A549 (cell line): ENCODE results near the gene RARA. TPM values are rescaled to one million over a fixed set of nuclear protein-coding genes. Genes with fewer than 3 reads are reported as not detected.

ENCODE experiments used
- ATAC-seq, 2 experiments: fragments of 200-7000 bp in 1 of 2; fragments of >200 bp in 1 of 2; cut with Nextera tagmentation in 1 of 2; cut with Tn5 transposase in 1 of 2; 3 replicates each; pipeline versions ENCODE4 v1.8.0 to v1.9.1; 2018 to 2020; ENCODE audit warnings: mild to moderate bottlenecking in 1 of 2, moderate library complexity in 1 of 2
- CTCF ChIA-PET: fragments of 300-600 bp; sonication (Branson Sonifier 250); formaldehyde crosslinking; extraction: SDS; loops from one replicate; lab custom pipeline; 2021; ENCODE audit warnings: antibody characterized with exemption, inconsistent platforms; lab: Yijun Ruan, JAX
- POLR2A ChIA-PET: fragments of 350-600 bp; formaldehyde crosslinking; extraction: SDS; loops from one replicate; lab custom pipeline; 2021; ENCODE audit warnings: antibody characterized with exemption, inconsistent platforms; lab: Yijun Ruan, JAX
- DNase-seq, 2 experiments: peaks; one replicate each; pipeline versions ENCODE4 v3.0.0 to v3.0.0-alpha.2; 2011 to 2016; ENCODE audit warnings: low read depth in 1 of 2, low spot score in 1 of 2
- FAIRE-seq: peaks from 2 replicates; lab custom pipeline; 2011; peaks lifted over from hg19 to GRCh38; lab: Jason Lieb, UNC
- H3K27ac ChIP-seq, 2 experiments: fragments of >200 bp; sonication (Bioruptor Twin); formaldehyde crosslinking; 3 replicates each; pipeline ENCODE4 v1.5.1; 2016 to 2017
- H3K4me1 ChIP-seq: fragments of >200 bp; sonication (Bioruptor Twin); formaldehyde crosslinking; 3 replicates; pipeline ENCODE4 v1.6.1; 2016
- H3K4me2 ChIP-seq: fragments of >200 bp; sonication (Bioruptor Twin); formaldehyde crosslinking; 3 replicates; pipeline ENCODE4 v1.6.1; 2016
- H3K4me3 ChIP-seq: fragments of >200 bp; sonication (Bioruptor Twin); formaldehyde crosslinking; 3 replicates; pipeline ENCODE4 v1.5.1; 2016
- H3K9me3 ChIP-seq: fragments of >200 bp; sonication (Bioruptor Twin); formaldehyde crosslinking; 3 replicates; pipeline ENCODE4 v1.6.1; 2016
- ATOH8 ChIP-seq: fragments of 250-450 bp; sonication (Bioruptor Pico); IDR thresholded peaks from 2 replicates; pipeline ENCODE4 v1.5.0; 2020; ENCODE audit warnings: low read depth, mild to moderate bottlenecking, moderate library complexity
- BHLHE40 ChIP-seq: IDR thresholded peaks from 2 replicates; pipeline ENCODE4 v1.6.1; 2012; ENCODE audit warnings: low read depth, low read length, inconsistent platforms
- CBX2 ChIP-seq: fragments of 200-600 bp; sonication (generic); IDR thresholded peaks from 2 replicates; pipeline ENCODE4 v1.6.1; 2016; ENCODE audit warnings: low read depth, mild to moderate bottlenecking, borderline replicate concordance
- CHD4 ChIP-seq: fragments of 200-600 bp; sonication (generic); IDR thresholded peaks from 2 replicates; pipeline ENCODE4 v1.6.1; 2016; ENCODE audit warnings: antibody characterized with exemption, mild to moderate bottlenecking, borderline replicate concordance
- CTCF ChIP-seq: fragments of >200 bp; sonication (Bioruptor Twin); formaldehyde crosslinking; IDR thresholded peaks from 3 replicates; pipeline ENCODE4 v1.5.1; 2016
- E2F6 ChIP-seq: IDR thresholded peaks from 2 replicates; pipeline ENCODE4 v1.6.1; 2012; ENCODE audit warnings: low read depth, borderline replicate concordance
- EHF ChIP-seq: fragments of 250-450 bp; sonication (Bioruptor Pico); IDR thresholded peaks from 2 replicates; pipeline ENCODE4 v1.5.0; 2020; ENCODE audit warnings: mild to moderate bottlenecking
- EHMT2 ChIP-seq: fragments of 200-600 bp; sonication (generic); IDR thresholded peaks from 2 replicates; pipeline ENCODE4 v1.6.1; 2016; ENCODE audit warnings: antibody characterized with exemption, low read depth, mild to moderate bottlenecking, moderate library complexity
- EP300 ChIP-seq, 2 experiments: fragments of >200 bp; sonication (Bioruptor Twin); formaldehyde crosslinking; IDR thresholded peaks; 2 replicates in 1 of 2; 3 replicates in 1 of 2; pipeline ENCODE4 v1.6.1; 2016 to 2017
- ESRRA ChIP-seq: fragments of 150-350 bp; IDR thresholded peaks from 2 replicates; pipeline ENCODE4 v1.6.1; 2014; ENCODE audit warnings: mild to moderate bottlenecking, low read length, borderline replicate concordance
- FOXS1 ChIP-seq: fragments of 250-450 bp; sonication (Bioruptor Pico); IDR thresholded peaks from 2 replicates; pipeline ENCODE4 v1.5.0; 2020; ENCODE audit warnings: mild to moderate bottlenecking, moderate library complexity
- GATA3 ChIP-seq: IDR thresholded peaks from 2 replicates; pipeline ENCODE4 v1.6.1; 2012; ENCODE audit warnings: borderline replicate concordance
- HDAC2 ChIP-seq: fragments of 200-600 bp; sonication (generic); IDR thresholded peaks from 2 replicates; pipeline ENCODE4 v1.6.1; 2016
- HEYL ChIP-seq: fragments of 250-450 bp; sonication (Bioruptor Pico); IDR thresholded peaks from 2 replicates; pipeline ENCODE4 v1.8.0; 2021; ENCODE audit warnings: mild to moderate bottlenecking, moderate library complexity
- HMGXB4 ChIP-seq: fragments of 250-450 bp; sonication (Bioruptor Pico); IDR thresholded peaks from 2 replicates; pipeline ENCODE4 v1.5.0; 2021; ENCODE audit warnings: mild to moderate bottlenecking, moderate library complexity, borderline replicate concordance
- HOXB13 ChIP-seq: fragments of 250-450 bp; sonication (Bioruptor Pico); IDR thresholded peaks from 2 replicates; pipeline ENCODE4 v1.5.0; 2020; ENCODE audit warnings: low read depth, mild to moderate bottlenecking, moderate library complexity
- JUN ChIP-seq, 2 experiments: fragments of >200 bp; sonication (Bioruptor Twin); formaldehyde crosslinking; IDR thresholded peaks; 2 replicates in 1 of 2; 3 replicates in 1 of 2; pipeline ENCODE4 v1.6.1; 2016 to 2017
- KDM1A ChIP-seq: fragments of 200-600 bp; sonication (generic); IDR thresholded peaks from 2 replicates; pipeline ENCODE4 v1.6.1; 2016; ENCODE audit warnings: low read depth, mild to moderate bottlenecking
- NPAS2 ChIP-seq: fragments of 250-450 bp; sonication (Bioruptor Pico); IDR thresholded peaks from 2 replicates; pipeline ENCODE4 v1.8.0; 2022; ENCODE audit warnings: mild to moderate bottlenecking, moderate library complexity, borderline replicate concordance
- PHF8 ChIP-seq: fragments of 200-600 bp; sonication (generic); IDR thresholded peaks from 2 replicates; pipeline ENCODE4 v1.6.1; 2016; ENCODE audit warnings: low read depth, mild to moderate bottlenecking, antibody characterized with exemption, moderate library complexity, borderline replicate concordance
- RFX5 ChIP-seq: fragments of 450-650 bp; IDR thresholded peaks from 2 replicates; pipeline ENCODE4 v1.7.1; 2014; ENCODE audit warnings: antibody characterized with exemption, mild to moderate bottlenecking, moderate library complexity
- SREBF2 ChIP-seq: fragments of 450-650 bp; IDR thresholded peaks from 2 replicates; pipeline ENCODE4 v1.6.1; 2014; ENCODE audit warnings: mild to moderate bottlenecking, moderate library complexity
- TP53 ChIP-seq: fragments of 250-450 bp; sonication (Bioruptor Pico); IDR thresholded peaks from 2 replicates; pipeline ENCODE4 v1.5.0; 2021; ENCODE audit warnings: mild to moderate bottlenecking, moderate library complexity
- ZC3H11A ChIP-seq: fragments of 450-650 bp; IDR thresholded peaks from 2 replicates; pipeline ENCODE4 v1.6.1; 2014; ENCODE audit warnings: antibody characterized with exemption, mild to moderate bottlenecking
- WGBS: methylation state at CpG from one replicate; pipeline ENCODE4 v1.1.6; 2017; ENCODE audit errors: missing lambda C conversion rate; 5-methylcytosine and 5-hydroxymethylcytosine counted together
- polyA plus RNA-seq, 4 experiments: library from polyadenylated mRNA; depleted of rRNA in 3 of 4; stranded (reverse); fragments of >200 nt; fragmentation: RNase III in 1 of 4; extraction: RNeasy Plus Mini Kit Qiagen cat#74134 plus additional on column Dnase treatment in 1 of 4; gene quantifications; 2 replicates in 3 of 4; 3 replicates in 1 of 4; pipeline ENCODE4 v1.2.3, GENCODE V29; 2011 to 2017
- TF ChIP-seq, protein P1 (sequence below): fragments of 150-350 bp; IDR thresholded peaks from 2 replicates; pipeline ENCODE4 v1.6.1; 2014; ENCODE audit warnings: low read depth, mild to moderate bottlenecking, low read length

Gene RARA
- polyA plus RNA-seq, 2 of the 4 experiments (the other 2 are of a cell fraction) = 8.6 to 17.2 TPM

GRCh38 chr17:40286473-40286872, 22.5 kb upstream of the RARA start (continued):
- TF ChIP-seq CTCF (no peak), ESRRA (no peak), E2F6 (no peak), KDM1A (no peak), SREBF2 (no peak), PHF8 (no peak), ATOH8 (CRISPR knock-in tag) (no peak), ZC3H11A (no peak)

DNA sequence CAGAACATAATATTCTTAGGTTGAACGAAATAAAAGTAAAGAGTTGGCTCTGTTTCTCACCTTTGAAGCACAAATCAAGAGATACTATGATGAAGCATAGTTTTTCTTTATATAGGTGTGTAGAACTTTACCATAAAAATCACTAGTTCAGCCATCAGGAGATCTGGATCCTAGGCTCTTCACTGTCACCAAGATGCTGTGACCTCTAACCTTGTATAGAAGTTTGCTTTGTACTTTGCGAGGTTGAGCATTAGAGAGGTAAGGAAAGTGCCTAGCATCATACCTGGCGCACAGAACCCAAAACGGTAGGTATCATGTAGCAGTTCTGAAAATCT, 21.9 kb upstream of the RARA start:
- FAIRE-seq = no peak
- no peak overlapping the region for H3K4me3 ChIP-seq

DNA sequence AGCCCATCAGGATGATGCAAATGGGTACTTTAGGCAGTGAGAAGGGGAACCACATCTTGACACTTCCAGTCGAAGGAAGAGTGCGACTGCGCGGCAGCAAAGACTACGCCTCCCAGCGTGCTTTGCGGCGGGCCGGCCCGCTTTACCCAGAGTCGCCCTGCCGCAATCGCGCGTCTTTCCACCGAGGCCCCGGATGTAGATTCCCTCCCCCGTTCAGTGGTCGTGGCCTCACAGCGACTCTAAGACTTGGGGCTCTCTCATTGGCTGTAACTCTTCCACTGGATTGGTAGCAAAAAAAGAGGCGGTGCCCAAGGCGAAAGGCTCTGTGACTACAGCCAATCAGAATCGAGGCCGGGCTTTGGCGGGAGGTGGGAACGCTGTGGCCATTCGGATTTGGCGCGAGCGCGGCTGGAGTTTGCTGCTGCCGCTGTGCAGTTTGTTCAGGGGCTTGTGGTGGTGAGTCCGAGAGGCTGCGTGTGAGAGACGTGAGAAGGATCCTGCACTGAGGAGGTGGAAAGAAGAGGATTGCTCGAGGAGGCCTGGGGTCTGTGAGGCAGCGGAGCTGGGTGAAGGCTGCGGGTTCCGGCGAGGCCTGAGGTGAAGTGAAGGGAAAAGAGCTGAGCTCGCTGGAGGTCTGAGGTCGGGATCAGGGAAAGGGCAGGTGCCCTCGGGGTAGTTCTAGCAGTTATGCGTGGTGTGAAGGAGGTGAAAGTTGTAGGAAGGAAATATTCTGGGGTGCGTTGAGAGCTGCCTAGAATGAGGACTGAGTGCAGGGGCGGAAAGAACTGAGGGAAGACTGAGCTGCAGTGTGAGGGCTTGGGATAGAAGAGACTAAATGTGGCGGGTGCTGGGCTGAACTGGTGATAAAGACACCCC, 21.2 kb upstream of the RARA start, which contains the start of gene CDC6:
CDC6 (plus strand) TSS at position 386 of the 876 bp plus-strand sequence. CDS start 1,542 bp downstream, outside the sequence.
- Histone ChIP-seq H3K4me3 (peak within 1 kb of the TSS; percentile 72), H3K4me2 (peak within 1 kb of the TSS; percentile 75), H3K27ac (peak within 1 kb of the TSS; percentile 70 to 83), H3K4me1 (peaks cover 34% of the 10 kb centered on the region), H3K9me3 (no peaks in the 10 kb centered on the region)
- WGBS = 1% methylated on average over 47 of the region's 47 CpGs
- DNase-seq = peak; percentile 99 to 100
- CTCF ChIA-PET = interaction anchor here (0.6 to 50.4 kb wide), 10 partner anchors 16 to 328 kb away, joined by 3 to 2395 read pairs (median 6); partner anchors contain the start of genes GJD3, RARA and WIPF2
- FAIRE-seq = peak; percentile 67
- POLR2A ChIA-PET = interaction anchor here (0.7 to 1.1 kb wide), 5 partner anchors 18 to 1402 kb away, joined by 3 to 5 read pairs (median 4); no protein-coding TSS in a partner anchor
- ATAC-seq = peak; percentile 94 to 97
- TF ChIP-seq FOXS1 (no peak), EHF (CRISPR knock-in tag) (no peak), CBX2 (no peak), JUN (IDR thresholded peaks at IDR 0.05) (peak; percentile 38 to 87; a peak in 3 of 5 replicates), RFX5 (peak; percentile 79; the same call in 1 of the 2 replicates), NPAS2 (CRISPR knock-in tag) (no peak), HEYL (CRISPR knock-in tag) (no peak), ATOH8 (CRISPR knock-in tag) (no peak), HOXB13 (CRISPR knock-in tag) (no peak), GATA3 (peak; percentile 5; the same call in 1 of the 2 replicates), ZC3H11A (peak; percentile 18; the same call in 1 of the 2 replicates), HMGXB4 (CRISPR knock-in tag) (no peak)
- TF ChIP-seq, protein P1, sequence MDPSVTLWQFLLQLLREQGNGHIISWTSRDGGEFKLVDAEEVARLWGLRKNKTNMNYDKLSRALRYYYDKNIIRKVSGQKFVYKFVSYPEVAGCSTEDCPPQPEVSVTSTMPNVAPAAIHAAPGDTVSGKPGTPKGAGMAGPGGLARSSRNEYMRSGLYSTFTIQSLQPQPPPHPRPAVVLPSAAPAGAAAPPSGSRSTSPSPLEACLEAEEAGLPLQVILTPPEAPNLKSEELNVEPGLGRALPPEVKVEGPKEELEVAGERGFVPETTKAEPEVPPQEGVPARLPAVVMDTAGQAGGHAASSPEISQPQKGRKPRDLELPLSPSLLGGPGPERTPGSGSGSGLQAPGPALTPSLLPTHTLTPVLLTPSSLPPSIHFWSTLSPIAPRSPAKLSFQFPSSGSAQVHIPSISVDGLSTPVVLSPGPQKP = no peak

More for the DNA sequence above, 21.9 kb upstream of the RARA start:
- ATAC-seq (peak; percentile 2 to 14; a peak in 3 of 6 replicates), DNase-seq (no peak)
- peaks cover 34% of the 10 kb centered on the region for H3K4me1 ChIP-seq
- TF ChIP-seq TP53 (CRISPR knock-in tag) (no peak), HDAC2 (no peak), CBX2 (no peak), E2F6 (no peak), HEYL (CRISPR knock-in tag) (no peak), NPAS2 (CRISPR knock-in tag) (no peak), EP300 (IDR thresholded peaks at IDR 0.05) (no peak), BHLHE40 (no peak), EHMT2 (no peak), CHD4 (no peak), FOXS1 (no peak)
- 47% methylated on average over 4 of the region's 4 CpGs for WGBS
- peak overlapping the region; percentile 54; the same call in 2 of the 3 replicates for H3K4me2 ChIP-seq
- CTCF ChIA-PET = interaction anchor here (1.4 kb wide), 2 partner anchors 9 to 79 kb away, joined by 4 to 5 read pairs; no protein-coding TSS in a partner anchor
- no peaks in the 10 kb centered on the region for H3K9me3 ChIP-seq
- POLR2A ChIA-PET = no interaction called here
- H3K27ac ChIP-seq = peak overlapping the region in 1 of 2 experiments; percentile 38; a peak in 2 of 6 replicates
